Inflammatory macrophage (primary cell): ENCODE measurements around the gene TPO.
"Not testable (repeated sequence)": the region's sequence is repeated elsewhere in the genome, so short reads cannot be mapped to it uniquely, and the experiment has no call there.

ENCODE experiments used
- DNase-seq, 2 donors: peaks; one replicate each; pipeline ENCODE4 v3.0.0-alpha.2; 2020 to 2022
- total RNA-seq, 18 experiments: gene quantifications; one replicate each; lab custom pipeline; 2026; ENCODE audit warnings: mixed read lengths in 6 of 18, inconsistent platforms in 2 of 18; lab: John Stamatoyannopoulos, UW

The TPO gene
- total RNA-seq: 0 to 0.31 (median 0.02) reads per million in 18 experiments

DNA sequence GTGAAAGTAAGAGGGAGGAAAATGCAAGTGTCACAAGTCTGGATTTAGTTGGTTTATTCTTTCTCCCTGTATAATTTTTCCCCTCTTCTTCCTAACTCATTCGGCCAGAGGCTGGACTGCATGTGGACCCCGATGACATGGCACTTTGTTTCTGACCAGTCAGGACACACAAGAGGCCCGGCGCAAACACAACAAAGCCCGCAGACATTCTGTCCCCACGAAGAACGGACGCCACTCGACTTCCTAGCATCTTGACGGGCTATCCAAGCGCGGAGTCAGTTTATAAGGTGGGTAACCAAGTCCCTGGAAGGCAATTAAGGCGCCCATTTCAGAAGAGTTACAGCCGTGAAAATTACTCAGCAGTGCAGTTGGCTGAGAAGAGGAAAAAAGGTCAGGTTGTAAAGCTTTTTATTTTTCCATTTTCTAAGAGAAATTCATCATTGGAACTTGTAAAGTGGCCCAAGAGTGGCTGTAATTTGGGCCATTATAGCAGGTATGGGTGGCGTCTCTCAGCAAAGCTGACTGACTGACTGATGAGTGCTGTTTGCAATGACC is at the start of gene TPO:
TPO (plus strand) TSS at position 308 of the 555 bp plus-strand sequence. CDS start 946 bp downstream, outside the sequence.
- no peak for DNase-seq

DNA sequence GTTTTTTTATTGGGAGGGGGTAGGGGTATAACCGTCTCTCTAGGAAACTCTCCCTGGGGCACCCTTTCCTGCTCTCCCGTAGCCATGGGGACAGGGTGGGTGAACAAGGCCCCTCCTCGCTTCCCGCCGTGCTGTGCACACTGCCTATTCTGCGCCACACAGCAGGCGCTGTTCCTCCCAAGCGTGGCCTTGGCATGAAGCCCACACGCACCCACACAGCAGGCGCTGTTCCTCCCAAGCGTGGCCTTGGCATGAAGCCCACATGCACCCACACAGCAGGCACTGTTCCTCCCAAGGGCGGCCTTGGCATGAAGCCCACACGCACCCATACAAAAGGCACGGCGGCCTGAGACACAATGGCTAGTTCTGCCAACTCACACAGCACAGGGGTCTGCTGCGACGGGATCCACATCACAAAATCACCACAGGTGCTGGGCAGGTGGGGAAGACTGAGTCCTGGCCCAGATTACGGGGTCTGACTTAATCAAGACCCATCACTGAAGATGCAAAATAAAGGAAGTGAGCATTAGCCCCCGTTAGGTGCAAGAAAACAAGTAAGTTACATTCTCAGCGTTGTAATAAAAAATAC is 46.6 kb upstream of the TPO start:
- peak; percentile 66 to 75 for DNase-seq

DNA sequence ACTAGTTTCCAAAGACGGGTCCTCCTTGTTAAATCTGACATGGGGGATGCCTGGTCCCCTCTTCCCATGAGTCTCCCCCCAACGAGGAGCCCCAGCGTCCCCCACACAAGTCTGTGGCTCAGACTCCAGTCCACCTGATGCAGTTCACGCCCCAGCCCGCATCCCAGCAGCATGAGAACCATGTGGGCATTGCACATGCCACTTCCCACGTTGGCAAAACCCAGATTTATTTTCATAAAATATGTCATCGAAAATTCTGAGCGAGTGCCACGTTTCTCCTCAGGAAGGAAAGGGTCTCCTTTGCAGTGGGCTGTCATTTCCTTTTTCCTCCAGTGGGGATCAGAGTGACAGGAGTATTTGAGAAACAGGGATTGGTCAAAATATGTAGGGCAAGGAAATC is 45.7 kb upstream of the TPO start:
- DNase-seq: no peak

DNA sequence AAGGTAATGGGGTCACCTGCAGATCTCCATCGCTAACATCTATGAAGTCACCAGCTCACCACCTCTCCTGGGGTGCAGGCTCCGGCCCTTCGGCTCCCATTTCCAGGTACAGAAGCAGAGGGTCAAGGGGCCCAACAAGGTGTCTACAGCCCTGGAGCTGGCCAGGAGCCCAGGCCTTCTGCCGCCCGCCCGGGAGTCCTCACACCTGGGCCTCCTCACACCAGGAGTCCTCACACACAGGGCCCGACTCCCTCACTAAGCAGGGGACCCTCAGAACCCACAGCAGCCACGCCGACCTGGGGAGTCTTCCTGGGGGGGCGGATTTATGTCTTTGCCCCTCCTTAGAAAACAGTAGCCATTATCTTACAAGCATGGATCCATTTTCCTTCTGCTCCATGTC is 43.4 kb upstream of the TPO start:
- DNase-seq: no peak

DNA sequence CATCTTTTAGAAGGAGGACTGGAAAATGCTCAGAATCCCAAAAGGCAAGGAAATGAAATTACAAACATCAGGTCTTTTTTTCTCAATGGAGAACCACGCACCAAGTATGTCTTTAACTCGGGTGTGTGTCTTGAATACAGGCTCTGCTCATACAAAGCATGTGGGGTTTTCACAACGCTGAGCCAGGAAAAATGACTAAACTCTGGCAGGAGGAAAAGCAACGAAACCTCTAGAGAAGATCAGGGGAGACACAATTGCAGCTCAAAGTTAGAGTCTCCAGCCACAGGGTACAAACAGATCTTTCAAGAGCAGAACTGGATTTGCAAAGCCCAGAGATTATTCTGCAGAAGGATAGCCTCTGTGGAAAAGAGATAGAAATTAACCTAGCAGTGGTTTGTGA is 42.8 kb upstream of the TPO start:
- no peak for DNase-seq

DNA sequence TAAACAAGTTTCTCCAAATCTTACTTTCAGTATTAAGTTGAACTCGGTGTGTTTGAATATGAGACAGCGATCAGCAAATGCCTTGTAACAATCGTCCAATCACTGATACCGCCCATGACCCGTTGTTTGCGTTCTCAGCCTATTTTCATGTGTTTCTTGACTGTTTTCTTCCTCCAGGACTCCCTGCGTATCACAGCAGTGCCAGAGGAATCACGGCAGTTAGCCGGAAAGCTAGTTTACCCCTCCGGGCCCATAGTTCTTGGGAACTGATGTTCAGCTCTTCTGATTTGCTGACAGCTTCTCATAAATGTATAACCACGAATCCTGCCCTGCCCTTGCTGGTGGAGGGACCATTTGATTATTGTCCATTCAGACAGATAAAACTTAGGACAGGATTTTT is 42.2 kb upstream of the TPO start:
- no peak for DNase-seq

DNA sequence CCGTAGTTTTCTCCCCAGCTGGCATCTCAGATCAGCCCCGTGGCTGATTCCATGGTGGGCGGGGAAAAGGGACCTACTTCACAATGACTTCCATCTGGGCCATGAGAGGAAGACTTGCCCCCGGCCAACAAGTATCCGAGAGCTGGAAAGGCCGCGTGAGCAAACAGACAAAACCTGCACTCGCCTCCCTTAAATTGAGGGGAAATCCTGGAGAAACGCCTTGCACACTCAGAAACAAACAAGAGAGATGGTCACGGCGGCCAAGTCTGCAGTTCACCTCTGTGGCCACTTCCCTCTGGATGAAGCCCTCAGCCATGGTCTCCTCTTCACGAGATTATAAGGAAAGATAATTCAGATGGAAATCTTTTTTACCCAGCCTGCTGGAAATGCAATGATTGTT is 39.4 kb upstream of the TPO start:
- no peak for DNase-seq

DNA sequence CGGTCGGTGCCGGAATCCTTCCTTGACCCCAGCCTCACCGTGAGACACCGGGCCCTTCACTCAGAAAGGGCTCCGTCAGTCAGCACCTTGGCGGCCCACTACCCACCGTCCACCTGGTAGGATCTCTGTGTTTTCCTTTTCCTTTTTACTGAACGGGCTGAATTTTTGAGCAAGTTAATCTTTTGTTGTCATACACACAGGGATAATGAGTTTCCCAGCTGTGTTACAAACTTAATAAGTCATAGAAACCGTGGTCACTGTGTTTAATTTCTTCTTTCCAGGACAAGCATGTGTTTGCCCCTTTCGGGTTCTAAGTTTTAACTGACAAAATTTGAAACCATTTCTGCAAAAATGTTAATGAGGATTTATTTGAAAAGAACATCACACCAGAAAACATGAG is 39.0 kb upstream of the TPO start:
- no peak for DNase-seq

DNA sequence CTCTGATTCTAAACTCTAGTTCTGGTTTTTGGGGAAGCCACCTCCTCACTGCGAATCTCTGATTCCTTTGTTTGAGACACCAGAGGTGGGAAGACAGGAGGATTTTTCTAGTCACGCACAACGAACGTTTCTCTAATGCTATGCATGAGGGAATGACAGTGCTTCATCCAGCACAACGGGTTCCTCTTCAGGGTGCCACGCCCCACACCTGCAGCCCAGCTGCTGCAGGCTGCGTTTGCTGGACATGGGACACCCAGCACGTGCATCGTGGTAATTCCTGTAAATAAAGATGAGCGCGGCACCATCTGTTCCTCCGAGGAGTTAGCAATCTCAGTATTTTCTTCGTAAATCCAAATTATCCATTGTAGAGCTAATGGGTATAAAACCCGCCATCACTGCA is 37.5 kb upstream of the TPO start:
- DNase-seq: no peak

DNA sequence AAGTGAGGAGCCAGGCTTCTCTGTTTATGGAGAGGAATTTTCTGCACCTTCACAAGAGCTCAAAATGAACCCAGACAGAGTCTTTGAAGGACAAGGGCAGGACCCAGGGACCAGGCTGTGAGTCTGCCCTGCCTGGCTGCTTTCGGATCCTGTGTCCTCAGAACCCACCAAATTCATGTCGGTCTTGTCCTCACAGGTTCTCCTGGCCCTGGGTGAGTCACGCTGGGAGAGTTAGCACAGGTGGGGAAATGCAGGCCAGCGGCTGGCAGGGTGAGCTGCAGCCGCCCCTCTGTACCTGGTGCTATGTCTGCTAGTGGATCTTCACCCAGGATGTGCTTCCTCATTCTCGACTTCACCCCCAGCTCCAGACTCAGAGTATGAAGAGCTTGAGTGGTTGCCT is 35.8 kb upstream of the TPO start:
- no peak for DNase-seq

DNA sequence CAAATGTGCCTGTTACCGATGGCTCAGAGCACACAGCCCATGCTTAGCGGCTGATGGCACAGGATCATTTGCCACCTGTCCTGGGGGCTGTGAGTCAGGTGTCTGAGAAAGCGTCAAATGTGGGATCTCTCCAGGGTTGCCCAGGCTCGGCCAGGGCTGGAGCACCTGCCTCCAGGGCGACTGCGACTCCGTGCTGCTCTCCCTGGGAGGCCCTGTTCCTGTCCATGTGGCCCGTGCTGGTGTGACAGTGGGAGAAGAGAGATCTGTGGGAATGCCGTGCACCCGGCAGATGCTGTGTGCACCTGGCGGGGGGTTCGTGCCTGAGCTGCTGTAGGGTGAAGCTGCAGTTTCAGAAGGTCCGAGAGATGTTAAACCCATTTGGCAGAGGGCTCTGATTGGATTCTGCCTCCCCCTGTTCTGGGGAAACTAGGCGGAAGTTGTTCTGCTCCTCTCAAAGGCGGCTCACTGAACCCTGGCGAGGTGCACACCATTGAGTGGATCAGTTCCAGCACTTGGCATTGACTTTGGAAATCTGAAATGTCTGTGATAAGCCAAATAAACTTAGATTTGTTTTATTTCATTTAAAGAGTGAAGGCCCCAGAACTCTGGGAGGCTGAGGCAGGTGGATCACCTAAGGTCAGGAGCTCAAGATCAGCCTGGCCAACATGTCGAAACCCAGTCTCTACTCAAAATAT is 34.7 kb upstream of the TPO start:
- DNase-seq: no peak

DNA sequence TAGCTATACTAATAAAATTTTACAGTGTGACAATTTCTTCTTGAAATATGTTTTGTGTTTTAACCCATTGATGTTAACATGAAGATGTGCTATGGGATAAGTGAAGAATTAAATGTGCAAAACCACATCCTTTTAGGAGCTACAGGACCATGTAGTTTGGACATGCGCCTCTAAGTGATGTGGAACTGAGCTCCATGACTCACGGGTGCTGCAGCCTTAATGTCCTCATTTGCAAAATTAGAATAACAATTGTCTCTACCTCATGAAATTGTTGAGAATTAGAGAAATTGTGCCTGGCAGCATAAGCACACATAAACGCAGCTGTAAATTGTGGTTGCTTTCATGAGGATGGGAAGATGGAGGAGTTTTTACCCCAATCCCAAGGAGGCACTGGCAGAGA is 31.6 kb upstream of the TPO start:
- no peak for DNase-seq

DNA sequence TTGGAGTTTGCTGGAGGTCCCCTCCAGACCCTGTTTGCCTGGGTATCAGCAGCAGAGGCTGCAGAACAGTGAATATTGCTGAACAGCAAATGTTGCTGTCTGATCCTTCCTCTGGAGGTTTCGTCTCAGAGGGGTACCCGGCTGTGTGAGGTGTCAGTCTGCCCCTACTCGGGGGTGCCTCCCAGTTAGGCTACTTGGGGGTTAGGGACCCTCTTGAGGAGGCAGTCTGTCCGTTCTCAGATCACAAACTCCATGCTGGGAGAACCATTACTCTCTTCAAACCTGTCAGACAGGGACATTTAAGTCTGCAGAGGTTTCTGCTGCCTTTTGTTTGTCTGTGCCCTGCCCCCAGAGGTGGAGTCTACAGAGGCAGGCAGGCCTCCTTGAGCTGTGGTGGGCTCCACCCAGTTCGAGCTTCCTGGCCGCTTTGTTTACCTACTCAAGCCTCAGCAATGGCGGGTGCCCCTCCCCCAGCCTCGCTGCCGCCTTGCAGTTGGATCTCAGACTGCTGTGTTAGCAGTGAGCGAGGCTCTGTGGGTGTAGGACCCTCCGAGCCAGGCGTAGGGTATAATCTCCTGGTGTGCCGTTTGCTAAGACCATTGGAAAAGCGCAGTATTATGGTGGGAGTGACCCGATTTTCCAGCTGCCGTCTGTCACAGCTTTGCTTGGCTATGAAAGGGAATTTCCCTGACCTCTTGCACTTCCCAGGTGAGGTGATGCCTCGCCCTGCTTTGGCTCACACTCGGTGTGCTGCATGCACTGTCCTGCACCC is 25.1 kb upstream of the TPO start:
- DNase-seq: not testable (repeated sequence)

DNA sequence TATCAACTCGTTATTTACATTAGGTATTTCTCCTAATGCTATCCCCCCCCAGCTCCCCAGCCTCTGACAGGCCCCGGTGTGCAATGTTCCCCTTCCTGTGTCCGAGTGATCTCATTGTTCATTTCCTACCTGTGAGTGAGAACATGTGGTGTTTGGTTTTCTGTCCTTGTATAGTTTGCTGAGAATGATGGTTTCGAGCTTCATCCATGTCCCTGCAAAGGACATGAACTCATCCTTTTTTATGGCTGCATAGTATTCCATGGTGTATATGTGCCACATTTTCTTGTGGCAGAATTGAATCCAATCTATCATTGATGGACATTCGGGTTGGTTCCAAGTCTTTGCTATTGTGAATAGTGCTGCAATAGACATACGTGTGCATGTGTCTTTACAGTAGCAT is 23.1 kb upstream of the TPO start:
- not testable (repeated sequence) for DNase-seq

DNA sequence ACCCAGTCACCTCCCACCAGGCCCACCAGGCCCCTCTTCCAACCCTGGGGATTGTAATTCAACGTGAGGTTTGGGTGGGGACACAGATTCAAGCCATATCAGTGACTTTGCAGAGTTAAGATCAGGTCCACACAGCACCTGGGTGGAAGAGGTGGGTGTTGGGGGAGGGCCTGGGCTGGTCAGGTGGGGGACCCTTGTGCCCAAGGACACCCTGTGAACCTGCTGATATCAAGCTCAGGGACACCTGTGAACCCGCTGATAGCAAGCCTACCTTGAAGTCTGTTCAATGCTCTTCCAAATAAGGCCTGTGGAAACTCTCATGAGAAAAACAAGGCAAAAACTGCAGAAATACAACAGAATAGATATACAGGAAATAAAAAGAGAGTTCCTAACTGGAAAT is 19.9 kb upstream of the TPO start:
- no peak for DNase-seq

DNA sequence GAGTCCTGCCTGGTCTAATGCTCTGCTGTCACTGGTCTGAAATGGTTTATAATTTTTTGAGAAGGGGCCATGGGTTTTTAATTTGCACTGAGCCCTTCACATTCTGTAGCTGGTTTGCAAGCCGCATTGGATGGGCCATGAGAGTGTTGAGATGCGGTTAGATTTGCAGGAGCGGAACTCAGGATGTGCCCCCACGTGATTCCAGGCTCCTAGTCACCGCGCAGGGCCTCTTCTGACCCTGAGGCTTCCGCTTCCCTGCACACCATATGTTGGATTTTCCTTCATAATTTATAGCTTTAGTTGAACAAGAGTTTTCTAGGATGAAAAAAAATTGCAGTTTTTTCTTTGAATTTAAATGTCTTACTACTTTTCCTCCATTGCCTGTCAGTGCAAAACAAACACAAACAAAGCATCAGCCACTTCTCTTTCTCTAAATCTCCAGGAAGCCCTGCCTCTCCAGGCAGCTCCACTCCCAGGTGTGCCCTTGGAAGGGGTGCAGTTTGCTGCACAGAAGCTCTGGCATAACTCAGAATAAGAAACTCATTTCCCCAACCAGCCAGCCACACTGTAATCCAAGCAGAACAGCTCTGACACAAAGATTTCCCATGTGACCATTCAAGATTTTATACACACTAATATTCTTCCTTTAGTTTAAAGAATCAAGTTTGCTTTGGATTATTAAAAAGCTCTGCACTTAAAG is 18.4 kb upstream of the TPO start:
- no peak for DNase-seq

DNA sequence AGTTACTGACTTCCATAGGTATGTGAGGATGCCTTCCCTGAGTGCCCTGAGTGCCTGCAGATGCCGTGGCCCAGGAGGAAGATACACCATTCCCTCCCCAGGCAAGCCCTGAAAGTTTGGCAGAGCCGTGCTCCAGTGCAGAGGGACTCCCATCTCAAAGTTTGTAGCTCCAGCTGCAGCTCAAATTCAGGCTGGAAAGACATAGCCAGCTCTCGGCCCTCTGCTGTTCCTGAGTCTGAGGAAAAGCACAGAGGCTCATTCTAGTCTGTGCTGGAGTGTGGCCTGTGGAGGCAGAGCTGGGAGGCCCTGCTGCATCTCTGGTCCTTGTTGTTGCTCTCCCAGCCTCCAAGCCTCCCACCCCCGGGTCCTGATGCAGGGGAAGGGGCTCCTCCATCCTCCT is 15.9 kb upstream of the TPO start:
- no peak for DNase-seq

DNA sequence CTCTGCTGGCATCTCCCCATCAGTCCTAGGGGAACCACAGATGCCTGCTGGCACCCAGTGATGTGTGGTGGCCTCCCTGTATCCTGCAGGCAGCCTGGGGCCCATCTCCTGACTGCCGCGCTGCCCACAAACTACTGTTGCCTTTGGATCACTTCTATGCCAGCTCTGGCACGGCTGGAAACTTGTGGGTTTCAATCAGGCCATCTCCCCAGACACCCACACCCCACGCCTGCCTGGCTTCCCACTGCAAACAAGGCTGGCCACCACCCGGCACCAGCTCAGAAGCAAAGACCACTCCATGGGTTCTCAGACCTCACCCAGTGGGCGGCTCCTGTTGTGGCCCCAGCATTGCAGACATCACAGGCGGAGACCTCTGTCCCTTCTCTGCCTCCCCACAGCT is 15.1 kb upstream of the TPO start:
- no peak for DNase-seq

DNA sequence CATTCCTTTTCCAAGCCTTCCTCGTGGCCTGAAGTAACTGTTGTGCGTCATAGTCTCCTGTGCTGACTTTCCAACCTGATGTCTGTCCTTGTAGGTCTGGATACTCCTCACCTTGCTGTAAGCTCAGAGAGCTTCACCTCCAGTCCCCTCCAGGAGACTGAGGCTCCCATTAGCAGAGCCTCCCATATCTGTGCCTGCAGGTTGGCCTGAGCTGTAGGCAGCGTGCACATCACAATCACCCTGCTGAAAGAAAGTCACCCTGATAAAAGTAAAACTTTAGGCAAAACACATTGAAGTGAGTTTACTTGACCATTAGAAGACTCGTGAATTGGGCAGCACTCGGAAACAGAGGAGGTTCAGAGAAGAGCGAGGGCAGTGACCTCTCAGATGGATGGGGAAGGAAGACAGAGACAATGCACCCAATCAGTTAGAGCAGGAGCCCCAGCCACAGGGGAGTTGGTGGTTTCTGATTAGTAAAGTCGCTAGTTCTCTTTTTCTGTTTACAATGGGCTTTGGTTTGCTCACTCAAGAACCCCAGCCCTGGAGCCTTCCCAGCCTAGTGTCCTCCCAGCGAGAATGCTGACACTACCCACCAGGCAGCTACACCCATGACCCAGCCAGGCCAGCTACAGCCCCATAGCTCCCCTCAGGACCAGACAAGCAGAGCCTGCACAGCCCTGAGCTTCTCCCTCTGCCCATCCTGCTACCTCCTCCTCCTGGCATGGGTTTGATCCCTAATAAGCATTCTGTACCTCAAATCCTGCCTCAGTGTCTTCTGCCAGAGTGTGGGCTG is 12.1 kb upstream of the TPO start:
- DNase-seq: no peak

DNA sequence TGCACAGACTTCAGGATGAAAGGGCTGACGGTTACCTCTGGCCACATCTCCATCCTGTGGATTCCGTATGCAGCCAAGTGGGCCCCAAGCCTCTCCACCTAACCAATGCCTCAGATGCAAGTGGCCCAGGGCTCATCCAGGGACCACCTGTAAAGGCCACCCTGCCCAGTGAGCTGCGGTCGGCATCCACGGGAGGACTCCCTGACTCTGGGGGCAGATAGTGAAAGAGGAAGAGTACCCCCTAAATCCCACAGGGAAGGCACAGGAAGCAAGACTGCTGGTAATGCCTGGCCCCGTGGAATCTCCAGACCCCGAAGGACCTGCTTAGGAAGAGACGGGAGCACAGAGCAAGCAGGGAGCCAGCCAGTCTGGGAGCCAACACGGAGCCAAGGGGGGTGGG is 11.2 kb upstream of the TPO start:
- DNase-seq: no peak

DNA sequence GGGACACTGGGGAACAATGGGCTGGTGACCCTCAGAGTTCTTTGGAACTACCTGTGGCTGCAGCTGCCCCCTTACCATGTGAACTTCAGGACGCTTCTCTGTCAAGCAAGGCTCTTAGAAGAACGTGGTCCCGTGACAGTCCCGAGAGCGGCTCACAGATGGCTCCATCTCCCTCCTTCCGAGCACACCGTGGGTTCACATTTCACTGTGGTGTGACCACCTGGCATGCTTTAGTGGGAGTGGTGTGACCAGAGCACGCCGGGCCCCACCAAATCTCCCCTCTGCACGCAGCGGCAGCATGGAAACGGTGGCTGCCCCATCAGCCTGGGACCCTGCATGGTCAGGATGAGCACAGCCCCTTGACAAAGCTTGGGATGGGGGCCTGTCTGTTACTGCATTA is 9.7 kb upstream of the TPO start:
- DNase-seq: no peak

DNA sequence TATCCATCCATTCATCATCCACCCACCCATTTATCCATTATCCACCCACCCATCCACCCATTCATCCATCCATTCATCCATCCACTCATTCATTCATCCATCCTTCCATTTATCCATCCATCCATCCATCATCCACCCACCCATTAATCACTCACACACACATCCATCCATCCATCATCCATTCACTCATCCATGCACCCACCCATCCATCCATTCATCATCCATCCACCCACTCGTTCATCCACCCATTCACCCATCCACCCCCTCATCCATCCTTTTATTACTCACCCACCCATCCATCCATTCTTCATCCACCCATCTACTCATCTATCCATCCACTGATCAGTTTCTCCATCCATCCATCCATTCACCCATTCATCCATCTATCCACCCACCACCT is 8.1 kb upstream of the TPO start:
- no peak for DNase-seq
